SK-N-SH treated with all-trans-retinoic acid at 6 μM for 48 hours (cell line): ENCODE data around the gene WWTR1.

Experiments used
- ATAC-seq: fragments of 200-7000 bp; cut with Tn5 transposase; 3 replicates; pipeline ENCODE4 v1.9.1; 2020; ENCODE audit warnings: mild to moderate bottlenecking, moderate library complexity
- ARNTL ChIP-seq: fragments of 450-650 bp; formaldehyde crosslinking; IDR thresholded peaks from 2 replicates; pipeline ENCODE4 v1.5.0; 2020; ENCODE audit warnings: low read depth, mild to moderate bottlenecking, moderate library complexity, borderline replicate concordance
- BACH2 ChIP-seq: fragments of 250-450 bp; sonication (Bioruptor Pico); IDR thresholded peaks from 2 replicates; pipeline ENCODE4 v1.9.0; 2021; ENCODE audit warnings: mild to moderate bottlenecking, borderline replicate concordance
- ESRRG ChIP-seq: fragments of 250-450 bp; sonication (Bioruptor Pico); IDR thresholded peaks from 2 replicates; pipeline ENCODE4 v1.6.1; 2021; ENCODE audit warnings: mild to moderate bottlenecking
- GLIS3 ChIP-seq: fragments of 250-450 bp; sonication (Bioruptor Pico); IDR thresholded peaks from 2 replicates; pipeline ENCODE4 v1.5.0; 2020; ENCODE audit warnings: mild to moderate bottlenecking, moderate library complexity
- ISL1 ChIP-seq: fragments of 250-450 bp; sonication (Bioruptor Pico); IDR thresholded peaks from 2 replicates; pipeline ENCODE4 v2.1.2; 2022; ENCODE audit warnings: mild to moderate bottlenecking, moderate library complexity
- OSR1 ChIP-seq: fragments of 250-450 bp; sonication (Bioruptor Pico); IDR thresholded peaks from 2 replicates; pipeline ENCODE4 v1.8.0; 2022; ENCODE audit warnings: moderate library complexity, mild to moderate bottlenecking, inconsistent platforms
- PPARA ChIP-seq: fragments of 250-450 bp; sonication (Bioruptor Pico); IDR thresholded peaks from 2 replicates; pipeline ENCODE4 v1.5.0; 2020; ENCODE audit warnings: mild to moderate bottlenecking, borderline replicate concordance
- RARB ChIP-seq: fragments of 250-450 bp; sonication (Bioruptor Pico); IDR thresholded peaks from 2 replicates; pipeline ENCODE4 v1.8.0; 2021; ENCODE audit warnings: mild to moderate bottlenecking, moderate library complexity
- SNAI2 ChIP-seq: fragments of 250-450 bp; sonication (Bioruptor Pico); IDR thresholded peaks from 2 replicates; pipeline ENCODE4 v1.5.0; 2020; ENCODE audit warnings: mild to moderate bottlenecking, moderate library complexity
- TOX ChIP-seq: fragments of 250-450 bp; sonication (Bioruptor Pico); IDR thresholded peaks from 2 replicates; pipeline ENCODE4 v1.8.0; 2021; ENCODE audit warnings: mild to moderate bottlenecking, moderate library complexity, borderline replicate concordance
- ZC3H10 ChIP-seq: fragments of 250-450 bp; sonication (Bioruptor Pico); IDR thresholded peaks from 2 replicates; pipeline ENCODE4 v1.5.1; 2021; ENCODE audit warnings: mild to moderate bottlenecking, moderate library complexity
- ZFP3 ChIP-seq: fragments of 250-450 bp; sonication (Bioruptor Pico); IDR thresholded peaks from 2 replicates; pipeline ENCODE4 v1.5.0; 2020; ENCODE audit warnings: mild to moderate bottlenecking, moderate library complexity
- ZFP30 ChIP-seq: fragments of 450-650 bp; formaldehyde crosslinking; IDR thresholded peaks from 2 replicates; pipeline ENCODE4 v1.5.0; 2022; ENCODE audit warnings: mild to moderate bottlenecking, moderate library complexity
- ZNF565 ChIP-seq: fragments of 450-650 bp; formaldehyde crosslinking; conservative IDR thresholded peaks from 2 replicates; pipeline ENCODE4 v1.5.0; 2020; ENCODE audit warnings: low read depth, mild to moderate bottlenecking, moderate library complexity
- ZNF70 ChIP-seq: fragments of 450-650 bp; formaldehyde crosslinking; IDR thresholded peaks from 2 replicates; pipeline ENCODE4 v1.5.0; 2020; ENCODE audit warnings: mild to moderate bottlenecking, moderate library complexity
- ZNF8 ChIP-seq: fragments of 450-650 bp; formaldehyde crosslinking; IDR thresholded peaks from 2 replicates; pipeline ENCODE4 v1.5.0; 2020; ENCODE audit warnings: mild to moderate bottlenecking, moderate library complexity
- TF ChIP-seq, protein P1 (sequence below): fragments of 250-450 bp; sonication (Bioruptor Pico); IDR thresholded peaks from 2 replicates; pipeline ENCODE4 v1.5.0; 2020; ENCODE audit warnings: mild to moderate bottlenecking, moderate library complexity
- TF ChIP-seq, protein P2 (sequence below): fragments of 250-450 bp; sonication (Bioruptor Pico); IDR thresholded peaks from 2 replicates; pipeline ENCODE4 v1.8.0; 2020; ENCODE audit warnings: mild to moderate bottlenecking, moderate library complexity, borderline replicate concordance
- TF ChIP-seq, protein P3 (sequence below): fragments of 250-450 bp; sonication (Bioruptor Pico); IDR thresholded peaks from 2 replicates; pipeline ENCODE4 v1.5.1; 2020; ENCODE audit warnings: low read depth, mild to moderate bottlenecking, moderate library complexity
- TF ChIP-seq, protein P4 (sequence below): fragments of 250-450 bp; sonication (Bioruptor Pico); IDR thresholded peaks from 2 replicates; pipeline ENCODE4 v1.8.0; 2021; ENCODE audit warnings: low read depth, mild to moderate bottlenecking, moderate library complexity, borderline replicate concordance

WWTR1 gene

DNA sequence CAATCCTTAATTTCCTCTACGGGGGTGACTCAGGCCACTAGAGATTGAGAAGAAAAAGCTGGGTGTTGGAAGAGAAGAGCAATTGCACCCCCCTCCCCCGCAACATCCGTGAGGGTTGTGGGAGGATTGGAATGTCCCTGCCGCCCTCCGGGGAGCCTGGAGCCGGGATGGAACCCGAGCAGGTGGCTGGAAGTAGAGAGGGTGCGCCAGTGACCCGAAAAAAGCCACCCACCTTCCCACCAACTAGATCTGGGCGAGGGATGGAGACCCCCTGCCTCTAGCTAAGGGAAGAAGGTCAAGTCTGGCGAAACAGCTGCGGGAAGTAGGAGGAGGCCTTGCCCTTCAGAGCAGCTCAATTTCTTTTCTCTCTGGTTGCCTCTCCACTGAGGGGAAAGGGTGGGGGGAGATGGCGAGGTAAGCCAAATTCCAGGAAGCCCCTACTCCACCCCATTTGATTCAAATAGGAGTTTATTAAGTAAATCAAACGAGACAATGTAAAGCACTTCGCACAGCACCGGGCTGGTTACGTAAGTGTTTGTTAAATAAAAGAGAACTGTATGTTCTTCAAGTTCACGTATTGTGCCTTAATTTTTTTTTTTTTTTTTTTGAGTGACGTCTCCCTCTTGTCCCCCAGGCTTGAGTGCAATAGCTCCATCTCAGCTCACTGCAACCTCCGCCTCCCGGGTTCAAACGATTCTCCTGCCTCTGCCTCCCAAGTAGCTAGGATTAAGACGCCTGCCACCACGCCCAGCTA, 1.1 kb upstream of the WWTR1 start (continued):
- TF ChIP-seq, protein P1, sequence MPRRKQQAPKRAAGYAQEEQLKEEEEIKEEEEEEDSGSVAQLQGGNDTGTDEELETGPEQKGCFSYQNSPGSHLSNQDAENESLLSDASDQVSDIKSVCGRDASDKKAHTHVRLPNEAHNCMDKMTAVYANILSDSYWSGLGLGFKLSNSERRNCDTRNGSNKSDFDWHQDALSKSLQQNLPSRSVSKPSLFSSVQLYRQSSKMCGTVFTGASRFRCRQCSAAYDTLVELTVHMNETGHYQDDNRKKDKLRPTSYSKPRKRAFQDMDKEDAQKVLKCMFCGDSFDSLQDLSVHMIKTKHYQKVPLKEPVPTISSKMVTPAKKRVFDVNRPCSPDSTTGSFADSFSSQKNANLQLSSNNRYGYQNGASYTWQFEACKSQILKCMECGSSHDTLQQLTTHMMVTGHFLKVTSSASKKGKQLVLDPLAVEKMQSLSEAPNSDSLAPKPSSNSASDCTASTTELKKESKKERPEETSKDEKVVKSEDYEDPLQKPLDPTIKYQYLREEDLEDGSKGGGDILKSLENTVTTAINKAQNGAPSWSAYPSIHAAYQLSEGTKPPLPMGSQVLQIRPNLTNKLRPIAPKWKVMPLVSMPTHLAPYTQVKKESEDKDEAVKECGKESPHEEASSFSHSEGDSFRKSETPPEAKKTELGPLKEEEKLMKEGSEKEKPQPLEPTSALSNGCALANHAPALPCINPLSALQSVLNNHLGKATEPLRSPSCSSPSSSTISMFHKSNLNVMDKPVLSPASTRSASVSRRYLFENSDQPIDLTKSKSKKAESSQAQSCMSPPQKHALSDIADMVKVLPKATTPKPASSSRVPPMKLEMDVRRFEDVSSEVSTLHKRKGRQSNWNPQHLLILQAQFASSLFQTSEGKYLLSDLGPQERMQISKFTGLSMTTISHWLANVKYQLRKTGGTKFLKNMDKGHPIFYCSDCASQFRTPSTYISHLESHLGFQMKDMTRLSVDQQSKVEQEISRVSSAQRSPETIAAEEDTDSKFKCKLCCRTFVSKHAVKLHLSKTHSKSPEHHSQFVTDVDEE (CRISPR knock-in tag) = no peak
- no peak for TF ChIP-seq BACH2 (CRISPR knock-in tag)
- no peak for TF ChIP-seq ZFP30 (CRISPR knock-in tag)
- no peak for TF ChIP-seq ZFP3 (CRISPR knock-in tag)

DNA sequence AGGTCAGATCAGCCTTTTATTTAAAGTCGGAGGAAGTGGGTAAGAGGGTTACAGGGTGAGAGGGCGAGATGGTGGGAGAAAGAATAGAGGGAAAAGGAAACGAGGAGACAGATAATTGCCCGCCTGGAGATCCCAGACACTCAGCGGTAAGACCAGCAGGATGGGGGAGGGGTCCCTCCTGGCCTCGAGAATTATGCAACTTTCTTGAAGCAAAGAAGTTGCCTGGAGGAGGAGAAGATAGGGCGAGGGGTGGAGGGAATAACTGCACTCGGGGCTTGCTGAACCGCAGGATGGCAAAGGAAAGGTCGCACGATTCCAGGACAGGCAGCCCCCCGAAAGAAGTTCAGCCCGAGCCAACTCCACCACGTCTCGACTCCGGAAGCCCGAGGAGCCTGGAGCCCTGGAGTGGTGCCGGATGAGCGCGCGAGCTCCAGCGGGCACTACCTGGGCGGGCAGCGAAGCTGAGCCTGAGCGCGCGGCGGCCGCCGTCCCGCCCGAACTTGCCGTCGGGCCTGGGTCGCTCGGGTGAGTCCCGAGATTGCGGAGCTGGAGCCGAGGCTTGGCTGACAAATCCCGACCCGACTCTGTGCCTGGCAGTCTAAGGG, 402 bp downstream of the WWTR1 start:
- TF ChIP-seq, protein P1 (CRISPR knock-in tag) = 0 out of 2 replicates have a peak, but pooled peaks have one; percentile 45
- no peak for TF ChIP-seq RARB (CRISPR knock-in tag)
- TF ChIP-seq, protein P2, sequence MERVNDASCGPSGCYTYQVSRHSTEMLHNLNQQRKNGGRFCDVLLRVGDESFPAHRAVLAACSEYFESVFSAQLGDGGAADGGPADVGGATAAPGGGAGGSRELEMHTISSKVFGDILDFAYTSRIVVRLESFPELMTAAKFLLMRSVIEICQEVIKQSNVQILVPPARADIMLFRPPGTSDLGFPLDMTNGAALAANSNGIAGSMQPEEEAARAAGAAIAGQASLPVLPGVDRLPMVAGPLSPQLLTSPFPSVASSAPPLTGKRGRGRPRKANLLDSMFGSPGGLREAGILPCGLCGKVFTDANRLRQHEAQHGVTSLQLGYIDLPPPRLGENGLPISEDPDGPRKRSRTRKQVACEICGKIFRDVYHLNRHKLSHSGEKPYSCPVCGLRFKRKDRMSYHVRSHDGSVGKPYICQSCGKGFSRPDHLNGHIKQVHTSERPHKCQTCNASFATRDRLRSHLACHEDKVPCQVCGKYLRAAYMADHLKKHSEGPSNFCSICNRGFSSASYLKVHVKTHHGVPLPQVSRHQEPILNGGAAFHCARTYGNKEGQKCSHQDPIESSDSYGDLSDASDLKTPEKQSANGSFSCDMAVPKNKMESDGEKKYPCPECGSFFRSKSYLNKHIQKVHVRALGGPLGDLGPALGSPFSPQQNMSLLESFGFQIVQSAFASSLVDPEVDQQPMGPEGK (CRISPR knock-in tag) = no peak
- no peak for TF ChIP-seq ESRRG (CRISPR knock-in tag)
- no peak for TF ChIP-seq GLIS3 (CRISPR knock-in tag)
- TF ChIP-seq BACH2 (CRISPR knock-in tag) = no peak
- peak; percentile 66 for ATAC-seq

DNA sequence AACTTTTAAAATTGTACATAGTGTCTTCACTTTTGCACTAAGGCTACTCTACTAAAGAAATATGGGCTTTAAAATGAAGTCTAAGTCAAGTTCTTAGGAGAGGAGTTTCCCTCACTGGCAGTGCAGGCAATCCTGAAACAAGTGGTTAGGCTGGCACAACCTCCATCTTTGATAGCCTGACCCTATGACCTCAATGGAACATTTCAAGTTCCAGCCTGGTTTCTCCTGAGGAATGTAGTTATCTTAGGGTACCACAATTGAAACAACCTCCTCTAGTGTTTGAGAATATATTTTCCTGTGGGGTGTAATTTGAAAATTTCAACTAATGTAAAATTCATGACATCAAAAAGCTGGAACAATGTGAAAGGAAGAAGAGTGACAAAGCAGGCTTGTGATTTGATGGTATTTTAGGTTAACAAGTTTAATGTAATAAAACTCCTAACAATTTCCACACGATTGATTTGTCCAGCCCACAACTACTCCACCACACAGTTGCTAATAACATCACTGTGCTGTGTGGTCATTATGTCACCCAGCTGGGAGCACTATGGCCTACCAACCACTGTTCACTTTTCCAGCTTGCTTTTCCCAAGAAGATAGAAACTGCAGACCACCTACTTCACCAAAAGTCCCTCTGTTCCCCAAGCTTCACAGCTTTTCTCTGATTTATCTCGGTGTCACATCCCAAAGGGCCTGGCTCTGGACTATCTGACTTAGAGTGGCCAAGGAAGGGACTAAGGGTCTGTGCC, 1.8 kb downstream of the WWTR1 start:
- TF ChIP-seq ZFP3 (CRISPR knock-in tag) (no peak), ZC3H10 (CRISPR knock-in tag) (no peak), ARNTL (CRISPR knock-in tag) (no peak), RARB (CRISPR knock-in tag) (no peak), ZNF8 (CRISPR knock-in tag) (no peak), TOX (no peak)

DNA sequence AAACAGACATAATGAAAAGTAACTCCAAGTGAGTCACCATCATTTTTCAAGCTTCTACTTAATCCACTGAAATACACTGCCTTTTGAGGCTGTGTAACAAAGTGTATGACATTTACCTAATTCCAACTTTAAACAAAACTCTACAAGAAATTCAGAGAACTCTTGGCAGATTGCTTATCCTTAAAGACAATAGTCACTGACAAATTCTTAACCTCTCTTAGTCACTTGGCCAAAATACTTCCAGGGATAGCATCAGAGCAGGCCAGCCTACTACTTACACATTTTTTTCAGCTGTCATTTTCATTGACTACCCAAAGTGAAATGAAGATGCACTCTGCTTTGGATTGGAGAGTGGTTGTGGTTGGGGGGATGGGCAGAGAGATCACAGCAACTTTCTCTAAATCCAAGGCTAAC, 3.6 kb downstream of the WWTR1 start:
- ATAC-seq = no peak
- no peak for TF ChIP-seq ZNF8 (CRISPR knock-in tag)
- TF ChIP-seq ZFP3 (CRISPR knock-in tag) = peak; percentile 75
- TF ChIP-seq ZNF565 (CRISPR knock-in tag) = no peak
- TF ChIP-seq PPARA (CRISPR knock-in tag) = no peak
- peak; percentile 39; the same call in 1 of the 2 replicates for TF ChIP-seq ZC3H10 (CRISPR knock-in tag)
- TF ChIP-seq, protein P3, sequence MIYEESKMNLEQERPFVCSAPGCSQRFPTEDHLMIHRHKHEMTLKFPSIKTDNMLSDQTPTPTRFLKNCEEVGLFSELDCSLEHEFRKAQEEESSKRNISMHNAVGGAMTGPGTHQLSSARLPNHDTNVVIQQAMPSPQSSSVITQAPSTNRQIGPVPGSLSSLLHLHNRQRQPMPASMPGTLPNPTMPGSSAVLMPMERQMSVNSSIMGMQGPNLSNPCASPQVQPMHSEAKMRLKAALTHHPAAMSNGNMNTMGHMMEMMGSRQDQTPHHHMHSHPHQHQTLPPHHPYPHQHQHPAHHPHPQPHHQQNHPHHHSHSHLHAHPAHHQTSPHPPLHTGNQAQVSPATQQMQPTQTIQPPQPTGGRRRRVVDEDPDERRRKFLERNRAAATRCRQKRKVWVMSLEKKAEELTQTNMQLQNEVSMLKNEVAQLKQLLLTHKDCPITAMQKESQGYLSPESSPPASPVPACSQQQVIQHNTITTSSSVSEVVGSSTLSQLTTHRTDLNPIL (CRISPR knock-in tag) = no peak
- no peak for TF ChIP-seq ESRRG (CRISPR knock-in tag)
- TF ChIP-seq, protein P2 (CRISPR knock-in tag) = no peak
- TF ChIP-seq ARNTL (CRISPR knock-in tag) = no peak
- no peak for TF ChIP-seq BACH2 (CRISPR knock-in tag)
- TF ChIP-seq OSR1 (CRISPR knock-in tag) = no peak
- TF ChIP-seq ZNF70 (CRISPR knock-in tag) = no peak
- TF ChIP-seq GLIS3 (CRISPR knock-in tag) = no peak
- TF ChIP-seq ISL1 (CRISPR knock-in tag) = peak; percentile 65
- TF ChIP-seq RARB (CRISPR knock-in tag) = no peak
- TF ChIP-seq, protein P4, sequence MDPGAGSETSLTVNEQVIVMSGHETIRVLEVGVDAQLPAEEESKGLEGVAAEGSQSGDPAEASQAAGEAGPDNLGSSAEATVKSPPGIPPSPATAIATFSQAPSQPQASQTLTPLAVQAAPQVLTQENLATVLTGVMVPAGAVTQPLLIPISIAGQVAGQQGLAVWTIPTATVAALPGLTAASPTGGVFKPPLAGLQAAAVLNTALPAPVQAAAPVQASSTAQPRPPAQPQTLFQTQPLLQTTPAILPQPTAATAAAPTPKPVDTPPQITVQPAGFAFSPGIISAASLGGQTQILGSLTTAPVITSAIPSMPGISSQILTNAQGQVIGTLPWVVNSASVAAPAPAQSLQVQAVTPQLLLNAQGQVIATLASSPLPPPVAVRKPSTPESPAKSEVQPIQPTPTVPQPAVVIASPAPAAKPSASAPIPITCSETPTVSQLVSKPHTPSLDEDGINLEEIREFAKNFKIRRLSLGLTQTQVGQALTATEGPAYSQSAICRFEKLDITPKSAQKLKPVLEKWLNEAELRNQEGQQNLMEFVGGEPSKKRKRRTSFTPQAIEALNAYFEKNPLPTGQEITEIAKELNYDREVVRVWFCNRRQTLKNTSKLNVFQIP = no peak
- no peak for TF ChIP-seq ZFP30 (CRISPR knock-in tag)
- no peak for TF ChIP-seq SNAI2
- no peak for TF ChIP-seq TOX

More for the DNA sequence above, 1.8 kb downstream of the WWTR1 start:
- ATAC-seq = no peak
